GM10248 (cell line): Measurements from ENCODE around the gene PIGO.

Source experiments
- CTCF ChIA-PET: fragments of 300-600 bp; sonication (Branson Sonifier 250); formaldehyde crosslinking; extraction: SDS; loops from one replicate; lab custom pipeline; 2021; ENCODE audit warnings: antibody characterized with exemption; lab: Yijun Ruan, JAX
- POLR2A ChIA-PET: fragments of 350-650 bp; sonication (Branson Sonifier 250); formaldehyde crosslinking; extraction: SDS; loops from one replicate; lab custom pipeline; 2020; ENCODE audit warnings: antibody characterized with exemption; lab: Yijun Ruan, JAX
- DNase-seq: peaks from one replicate; pipeline ENCODE4 v3.0.0; 2012; ENCODE audit errors: extremely low spot score
- TF ChIP-seq, protein P1 (sequence below): IDR thresholded peaks from 2 replicates; pipeline ENCODE4 v1.5.1; 2012; ENCODE audit warnings: mild to moderate bottlenecking, low read depth; ENCODE audit errors: extremely low read depth, missing control alignments, control extremely low read depth

The PIGO gene

DNA sequence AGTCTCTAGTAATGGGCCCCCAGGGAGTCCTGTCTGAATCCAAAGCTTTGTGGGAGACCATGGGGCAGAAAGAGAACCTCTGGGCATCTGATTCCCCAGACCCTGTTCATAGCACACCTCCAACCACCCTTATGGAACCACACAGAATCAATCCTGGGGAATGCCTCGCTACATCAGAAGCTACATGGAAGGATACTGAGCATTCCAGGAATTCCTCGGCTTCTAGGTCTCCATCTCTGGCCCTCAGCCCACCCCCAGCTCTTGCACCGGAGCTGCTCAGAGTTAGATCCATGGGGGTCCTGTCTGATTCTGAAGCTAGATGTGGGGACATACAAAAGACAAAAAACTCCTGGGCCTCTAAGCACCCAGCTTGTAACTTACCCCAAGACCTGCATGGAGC lies 52.3 kb downstream of the PIGO start:
- no peak for DNase-seq
- POLR2A ChIA-PET: no interaction called here
- TF ChIP-seq, protein P1, sequence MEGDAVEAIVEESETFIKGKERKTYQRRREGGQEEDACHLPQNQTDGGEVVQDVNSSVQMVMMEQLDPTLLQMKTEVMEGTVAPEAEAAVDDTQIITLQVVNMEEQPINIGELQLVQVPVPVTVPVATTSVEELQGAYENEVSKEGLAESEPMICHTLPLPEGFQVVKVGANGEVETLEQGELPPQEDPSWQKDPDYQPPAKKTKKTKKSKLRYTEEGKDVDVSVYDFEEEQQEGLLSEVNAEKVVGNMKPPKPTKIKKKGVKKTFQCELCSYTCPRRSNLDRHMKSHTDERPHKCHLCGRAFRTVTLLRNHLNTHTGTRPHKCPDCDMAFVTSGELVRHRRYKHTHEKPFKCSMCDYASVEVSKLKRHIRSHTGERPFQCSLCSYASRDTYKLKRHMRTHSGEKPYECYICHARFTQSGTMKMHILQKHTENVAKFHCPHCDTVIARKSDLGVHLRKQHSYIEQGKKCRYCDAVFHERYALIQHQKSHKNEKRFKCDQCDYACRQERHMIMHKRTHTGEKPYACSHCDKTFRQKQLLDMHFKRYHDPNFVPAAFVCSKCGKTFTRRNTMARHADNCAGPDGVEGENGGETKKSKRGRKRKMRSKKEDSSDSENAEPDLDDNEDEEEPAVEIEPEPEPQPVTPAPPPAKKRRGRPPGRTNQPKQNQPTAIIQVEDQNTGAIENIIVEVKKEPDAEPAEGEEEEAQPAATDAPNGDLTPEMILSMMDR: no peak
- CTCF ChIA-PET: interaction anchor here (0.9 to 1.7 kb wide), 8 partner anchors 9 to 147 kb away, joined by 3 to 10 read pairs (median 3); no protein-coding TSS in a partner anchor

DNA sequence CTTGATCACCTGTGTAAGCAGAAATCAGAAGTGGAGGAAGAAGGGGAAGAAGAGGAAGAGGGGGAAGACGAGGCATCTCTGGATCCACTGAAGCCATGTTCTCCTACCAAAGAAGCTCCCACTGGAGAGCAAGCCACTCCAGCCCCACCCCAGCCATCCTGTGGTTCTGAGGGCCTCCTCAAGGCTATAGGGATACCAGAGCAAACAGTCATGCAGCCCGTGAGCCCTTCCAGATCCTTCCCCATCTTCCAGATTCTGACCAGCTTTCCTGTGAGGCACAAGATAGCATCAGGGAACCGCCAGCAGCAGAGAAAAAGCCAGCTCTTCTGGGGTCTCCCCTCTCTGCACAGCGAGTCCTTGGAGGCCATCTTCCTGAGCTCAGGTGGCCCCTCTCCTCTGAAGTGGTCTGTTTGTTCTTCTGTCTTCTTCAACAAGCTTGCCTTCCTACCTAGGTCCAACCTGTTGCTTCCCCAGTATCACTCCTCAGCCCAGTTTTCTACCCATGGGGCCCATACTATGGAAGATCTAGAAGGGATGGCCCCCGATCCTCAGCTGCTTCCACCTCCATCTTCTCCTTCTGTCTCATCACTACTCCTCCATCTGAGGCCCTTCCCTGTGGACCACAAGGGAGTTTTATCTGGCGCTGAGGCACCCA lies 53.4 kb downstream of the PIGO start:
- ChIA-PET CTCF (interaction anchor here (1.0 to 3.7 kb wide), 3 partner anchors 8 to 144 kb away, joined by 3 to 40 read pairs (median 5); no protein-coding TSS in a partner anchor), POLR2A (interaction anchor here (1.0 kb wide), 1 partner anchor 9 kb away, joined by 5 read pairs; no protein-coding TSS in a partner anchor)
- DNase-seq: no peak
- TF ChIP-seq, protein P1: no peak

DNA sequence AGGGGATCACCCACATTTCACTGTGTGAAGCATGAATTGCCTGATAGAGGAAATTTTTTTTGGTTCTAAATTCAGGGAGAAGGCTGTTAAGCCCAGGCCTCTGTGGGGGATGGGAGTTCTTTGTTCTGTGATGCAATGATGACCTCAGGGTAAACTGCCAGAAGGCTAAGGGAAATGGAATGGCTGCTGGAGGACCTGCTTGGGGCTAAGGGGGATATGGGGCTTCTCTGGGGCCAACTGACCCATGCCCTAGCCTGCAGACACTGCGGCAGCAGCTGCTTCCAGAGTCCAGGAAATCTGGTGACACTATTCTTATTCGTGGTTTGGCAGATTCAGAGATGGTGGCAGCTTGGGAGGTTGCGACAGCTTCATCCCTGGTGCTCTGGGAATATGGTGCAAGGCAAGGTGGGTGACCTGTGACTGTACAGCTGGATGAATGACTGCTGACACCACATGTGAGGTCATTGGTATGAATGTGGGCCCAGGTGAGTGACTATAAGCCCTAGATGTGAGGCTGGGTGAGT lies 54.2 kb downstream of the PIGO start:
- DNase-seq: no peak
- CTCF ChIA-PET: interaction anchor here (1.0 to 3.7 kb wide), 4 partner anchors 9 to 113 kb away, joined by 3 to 40 read pairs (median 3); no protein-coding TSS in a partner anchor
- POLR2A ChIA-PET: no interaction called here
- TF ChIP-seq, protein P1: no peak
